HEK293T (cell line): ENCODE results near the gene GRAP2.

ENCODE experiments used
- CTCF ChIA-PET: fragments of 350-600 bp; formaldehyde crosslinking; extraction: SDS; loops from one replicate; lab custom pipeline; 2021; ENCODE audit warnings: antibody characterized with exemption, inconsistent platforms; lab: Yijun Ruan, JAX
- POLR2A ChIA-PET: fragments of 350-600 bp; formaldehyde crosslinking; extraction: SDS; loops from one replicate; lab custom pipeline; 2020; ENCODE audit warnings: antibody characterized with exemption, inconsistent platforms; lab: Yijun Ruan, JAX
- DNase-seq: peaks from one replicate; pipeline ENCODE4 v3.0.0; 2012; ENCODE audit warnings: mixed read lengths; ENCODE audit errors: extremely low spot score
- ARNT ChIP-seq: fragments of 450-650 bp; IDR thresholded peaks from 2 replicates; pipeline ENCODE4 v1.6.1; 2017; ENCODE audit warnings: mild to moderate bottlenecking
- BHLHE40 ChIP-seq: fragments of 450-650 bp; IDR thresholded peaks from 2 replicates; pipeline ENCODE4 v1.6.1; 2016; ENCODE audit warnings: mild to moderate bottlenecking, moderate library complexity, borderline replicate concordance
- CTBP1 ChIP-seq: fragments of 450-650 bp; IDR thresholded peaks from 2 replicates; pipeline ENCODE4 v1.6.1; 2016; ENCODE audit warnings: borderline replicate concordance
- ELF4 ChIP-seq: fragments of 450-650 bp; IDR thresholded peaks from 2 replicates; pipeline ENCODE4 v1.6.1; 2017; ENCODE audit warnings: antibody characterized with exemption
- FOXA1 ChIP-seq: fragments of 450-650 bp; IDR thresholded peaks from 2 replicates; pipeline ENCODE4 v1.6.1; 2016; ENCODE audit warnings: mild to moderate bottlenecking
- FOXK2 ChIP-seq: fragments of 450-650 bp; IDR thresholded peaks from 2 replicates; pipeline ENCODE4 v1.6.1; 2016; ENCODE audit warnings: mild to moderate bottlenecking
- FOXM1 ChIP-seq: fragments of 450-650 bp; IDR thresholded peaks from 2 replicates; pipeline ENCODE4 v1.6.1; 2017; ENCODE audit warnings: mild to moderate bottlenecking, borderline replicate concordance
- HDGF ChIP-seq: fragments of 450-650 bp; IDR thresholded peaks from 2 replicates; pipeline ENCODE4 v1.6.1; 2017; ENCODE audit warnings: antibody characterized with exemption, borderline replicate concordance
- L3MBTL2 ChIP-seq: fragments of 450-650 bp; conservative IDR thresholded peaks from 2 replicates; pipeline ENCODE4 v1.6.1; 2016; ENCODE audit warnings: mild to moderate bottlenecking
- LEF1 ChIP-seq: fragments of 450-650 bp; IDR thresholded peaks from 2 replicates; pipeline ENCODE4 v1.6.1; 2017; ENCODE audit warnings: mild to moderate bottlenecking, borderline replicate concordance
- NFRKB ChIP-seq: fragments of 450-650 bp; IDR thresholded peaks from 2 replicates; pipeline ENCODE4 v1.6.1; 2016; ENCODE audit warnings: mild to moderate bottlenecking, moderate library complexity
- PKNOX1 ChIP-seq: fragments of 450-650 bp; IDR thresholded peaks from 2 replicates; pipeline ENCODE4 v1.6.1; 2016
- SP1 ChIP-seq: fragments of 450-650 bp; IDR thresholded peaks from 2 replicates; pipeline ENCODE4 v1.6.1; 2017
- SUZ12 ChIP-seq: fragments of 450-650 bp; IDR thresholded peaks from 2 replicates; pipeline ENCODE4 v1.6.1; 2016; ENCODE audit warnings: mild to moderate bottlenecking
- TARDBP ChIP-seq: fragments of 450-650 bp; IDR thresholded peaks from 2 replicates; pipeline ENCODE4 v1.6.1; 2016
- ZNF384 ChIP-seq: fragments of 450-650 bp; IDR thresholded peaks from 2 replicates; pipeline ENCODE4 v1.6.1; 2016

Gene GRAP2

GRCh38 chr22:39984006-39984405 lies 83.1 kb downstream of the GRAP2 start:
- POLR2A ChIA-PET, result no interaction called here
- CTCF ChIA-PET, result no interaction called here

GRCh38 chr22:39984746-39985145 lies 83.9 kb downstream of the GRAP2 start:
- TF ChIP-seq L3MBTL2, result no peak
- no peak for TF ChIP-seq FOXA1
- TF ChIP-seq SUZ12, result no peak
- no peak for TF ChIP-seq ZNF384
- no peak for TF ChIP-seq LEF1
- no peak for TF ChIP-seq HDGF
- no peak for TF ChIP-seq BHLHE40
- no peak for DNase-seq
- POLR2A ChIA-PET, result no interaction called here
- CTCF ChIA-PET, result no interaction called here

More at GRCh38 chr22:39984006-39984405, 83.1 kb downstream of the GRAP2 start:
- DNase-seq, result no peak
- no peak for TF ChIP-seq HDGF
- no peak for TF ChIP-seq CTBP1
- no peak for TF ChIP-seq FOXK2
- no peak for TF ChIP-seq SP1
- no peak for TF ChIP-seq LEF1
- no peak for TF ChIP-seq ZNF384
- no peak for TF ChIP-seq BHLHE40
- no peak for TF ChIP-seq L3MBTL2
- no peak for TF ChIP-seq SUZ12

- CTCF ChIA-PET, result no interaction called here
- POLR2A ChIA-PET, result no interaction called here
- TF ChIP-seq BHLHE40 (no peak), ELF4 (no peak), FOXM1 (no peak), LEF1 (no peak), CTBP1 (no peak), SUZ12 (no peak), ZNF384 (no peak), PKNOX1 (no peak), ARNT (no peak), FOXK2 (no peak)
- DNase-seq, result no peak
These were observed 84.6 kb downstream of the GRAP2 start for GRCh38 chr22:39985383-39986035.

GRCh38 chr22:39988386-39989114 lies 87.7 kb downstream of the GRAP2 start:
- CTCF ChIA-PET, result no interaction called here

GRCh38 chr22:39989633-39990032 lies 88.7 kb downstream of the GRAP2 start:
- ChIA-PET CTCF (interaction anchor here (0.8 kb wide), 1 partner anchor 35 kb away, joined by 3 read pairs; no protein-coding TSS in a partner anchor), POLR2A (interaction anchor here (0.7 kb wide), 1 partner anchor 532 kb away, joined by 3 read pairs; no protein-coding TSS in a partner anchor)
- TF ChIP-seq L3MBTL2 (no peak), ZNF384 (no peak), FOXK2 (no peak), PKNOX1 (no peak), TARDBP (no peak), FOXM1 (no peak)
- no peak for DNase-seq

More at GRCh38 chr22:39988386-39989114, 87.7 kb downstream of the GRAP2 start:
- DNase-seq, result no peak
- TF ChIP-seq FOXK2, result no peak
- no peak for TF ChIP-seq ELF4
- TF ChIP-seq PKNOX1, result no peak
- no peak for TF ChIP-seq BHLHE40
- TF ChIP-seq NFRKB, result no peak
- no peak for TF ChIP-seq ARNT
- TF ChIP-seq HDGF, result no peak
- TF ChIP-seq LEF1, result no peak
- POLR2A ChIA-PET, result no interaction called here

- TF ChIP-seq ELF4 (no peak), SP1 (no peak), FOXA1 (no peak), PKNOX1 (no peak), LEF1 (no peak), FOXK2 (no peak), TARDBP (no peak), NFRKB (no peak), L3MBTL2 (no peak), CTBP1 (no peak), BHLHE40 (no peak), FOXM1 (no peak), HDGF (no peak), ZNF384 (no peak), SUZ12 (no peak), ARNT (no peak)
- POLR2A ChIA-PET, result interaction anchor here (1.7 kb wide), 1 partner anchor 54 kb away, joined by 5 read pairs; no protein-coding TSS in a partner anchor
- CTCF ChIA-PET, result interaction anchor here (0.7 to 0.8 kb wide), 2 partner anchors 34 to 309 kb away, joined by 3 to 4 read pairs; no protein-coding TSS in a partner anchor
- no peak for DNase-seq
These were observed 89.8 kb downstream of the GRAP2 start for GRCh38 chr22:39990686-39991085.
